Measurements from ENCODE around the gene PGAP3.

Gene PGAP3

GRCh38 chr17:39709998-39710964, 22.4 kb upstream of the PGAP3 start:
- no peak for TF ChIP-seq FOXP2 (optimal IDR thresholded peaks at IDR 0.05; ENCODE audit: control extremely low read depth, extremely low read length, insufficient read depth)
- no peak for TF ChIP-seq POLR2AphosphoS5 (IDR thresholded peaks at IDR 0.05; ENCODE audit: borderline replicate concordance, low read depth, low read length)
- no peak for TF ChIP-seq EZH2 (IDR thresholded peaks at IDR 0.05)
- Histone ChIP-seq H3K4me3 (no peak overlapping the region), H3K27ac (no peak overlapping the region), H3K9me3 (ENCODE audit: low read depth, low read length) (no peaks in the 10 kb centered on the region), H3K9ac (ENCODE audit: insufficient read length) (no peak overlapping the region), H3K36me3 (ENCODE audit: insufficient read depth, low read length) (no peaks in the 10 kb centered on the region; the same call in 1 of the 2 replicates)
- DNase-seq (ENCODE audit: low read depth, low spot score): no peak

DNA sequence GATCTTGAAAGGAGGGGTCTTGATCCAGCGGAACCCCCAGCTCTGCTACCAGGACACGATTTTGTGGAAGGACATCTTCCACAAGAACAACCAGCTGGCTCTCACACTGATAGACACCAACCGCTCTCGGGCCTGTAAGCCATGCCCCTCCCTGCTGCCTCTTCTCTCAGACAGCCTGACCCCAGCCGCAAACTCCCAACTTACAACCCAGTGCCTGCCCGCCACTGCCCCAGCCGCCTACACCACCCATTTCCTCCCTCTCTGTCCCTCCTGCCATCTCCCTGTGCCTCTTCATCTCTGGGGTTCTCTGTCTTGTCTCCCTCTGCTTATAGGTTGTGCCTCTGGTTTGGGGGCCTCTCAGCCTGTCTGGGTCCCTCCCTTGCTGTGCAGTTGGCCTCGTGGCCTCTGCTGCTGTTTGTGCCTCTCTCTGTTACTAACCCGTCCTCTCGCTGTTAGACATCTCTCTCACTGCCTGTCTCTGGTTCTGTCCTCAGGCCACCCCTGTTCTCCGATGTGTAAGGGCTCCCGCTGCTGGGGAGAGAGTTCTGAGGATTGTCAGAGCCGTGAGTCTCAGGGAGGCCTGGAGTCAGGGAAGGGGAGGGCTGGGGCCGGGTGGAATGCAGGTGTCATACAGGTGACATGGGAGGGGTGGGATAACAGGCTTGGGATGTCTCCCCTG, 21.6 kb upstream of the PGAP3 start:
- no peak for TF ChIP-seq FOXP2 (optimal IDR thresholded peaks at IDR 0.05; ENCODE audit: control extremely low read depth, extremely low read length, insufficient read depth)
- DNase-seq (ENCODE audit: low read depth, low spot score): no peak
- Histone ChIP-seq H3K27ac (no peak overlapping the region), H3K9ac (ENCODE audit: insufficient read length) (no peak overlapping the region), H3K36me3 (ENCODE audit: insufficient read depth, low read length) (no peaks in the 10 kb centered on the region; the same call in 1 of the 2 replicates), H3K4me3 (no peak overlapping the region), H3K9me3 (ENCODE audit: low read depth, low read length) (no peaks in the 10 kb centered on the region)

GRCh38 chr17:39706921-39707337, 19.1 kb upstream of the PGAP3 start:
- TF ChIP-seq EZH2 (IDR thresholded peaks at IDR 0.05): no peak
- no peak for TF ChIP-seq FOXP2 (optimal IDR thresholded peaks at IDR 0.05; ENCODE audit: control extremely low read depth, extremely low read length, insufficient read depth)
- TF ChIP-seq POLR2AphosphoS5 (IDR thresholded peaks at IDR 0.05; ENCODE audit: borderline replicate concordance, low read depth, low read length): no peak
- Histone ChIP-seq H3K4me3 (no peak overlapping the region), H3K27ac (no peak overlapping the region), H3K9ac (ENCODE audit: insufficient read length) (no peak overlapping the region), H3K36me3 (ENCODE audit: insufficient read depth, low read length) (no peaks in the 10 kb centered on the region; the same call in 1 of the 2 replicates), H3K9me3 (ENCODE audit: low read depth, low read length) (no peaks in the 10 kb centered on the region)
- no peak for DNase-seq (ENCODE audit: low read depth, low spot score)

DNA sequence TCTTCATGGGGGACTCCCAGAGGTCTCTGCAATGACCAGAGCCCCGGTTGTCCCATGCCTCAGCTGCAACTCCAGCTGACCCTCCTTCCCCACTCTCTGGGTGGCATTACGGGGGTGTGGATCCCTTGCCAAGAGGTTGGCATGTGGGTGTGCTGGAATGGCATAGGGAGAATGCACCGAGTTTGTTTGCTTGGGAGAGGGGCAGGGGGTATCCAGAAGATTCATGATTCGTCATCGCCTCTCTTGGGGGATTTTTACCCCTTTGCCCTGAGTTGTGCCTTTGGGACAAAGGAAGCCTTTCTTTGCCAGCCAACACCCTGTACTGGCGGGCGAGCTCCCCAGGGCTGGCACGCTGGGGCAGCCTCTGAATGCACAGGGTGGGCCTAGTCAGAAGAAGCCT, 18.5 kb upstream of the PGAP3 start:
- TF ChIP-seq EZH2 (IDR thresholded peaks at IDR 0.05) (no peak), POLR2AphosphoS5 (IDR thresholded peaks at IDR 0.05; ENCODE audit: borderline replicate concordance, low read depth, low read length) (no peak), FOXP2 (optimal IDR thresholded peaks at IDR 0.05; ENCODE audit: control extremely low read depth, extremely low read length, insufficient read depth) (no peak)
- no peak overlapping the region for H3K9ac ChIP-seq (ENCODE audit: insufficient read length)
- no peak for DNase-seq (ENCODE audit: low read depth, low spot score)
- H3K36me3 ChIP-seq (ENCODE audit: insufficient read depth, low read length): no peaks in the 10 kb centered on the region; the same call in 1 of the 2 replicates
- H3K9me3 ChIP-seq (ENCODE audit: low read depth, low read length): no peaks in the 10 kb centered on the region
- no peak overlapping the region for H3K27ac ChIP-seq
- H3K4me3 ChIP-seq: no peak overlapping the region

DNA sequence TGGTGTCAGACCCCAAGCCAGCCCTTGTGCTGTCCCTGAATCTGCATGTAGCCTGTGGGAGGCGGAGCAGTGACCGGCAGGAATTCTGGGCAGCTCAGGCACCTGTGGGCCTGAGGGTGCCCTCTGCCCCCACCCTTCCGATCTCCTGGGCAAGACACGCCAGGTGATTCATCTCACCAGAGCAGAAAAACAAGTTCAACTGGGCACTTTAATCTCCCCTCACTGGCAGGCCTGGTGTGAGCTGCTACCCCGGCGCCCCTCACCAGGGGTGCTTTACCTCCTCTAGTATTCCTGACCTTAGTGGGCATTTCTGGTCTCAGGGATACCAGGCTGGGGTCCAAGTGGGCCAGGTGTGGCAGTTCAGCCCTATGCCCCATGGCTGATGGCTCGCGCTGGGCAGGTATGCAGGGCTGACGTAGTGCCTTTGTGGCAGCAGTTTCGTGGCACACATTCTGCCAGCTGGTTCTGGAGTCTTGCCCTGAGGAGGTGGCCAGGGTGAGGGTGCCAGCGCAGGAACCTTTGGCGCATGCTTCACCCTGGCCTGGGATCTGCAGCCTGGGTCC, 18.0 kb upstream of the PGAP3 start:
- H3K36me3 ChIP-seq (ENCODE audit: insufficient read depth, low read length): no peaks in the 10 kb centered on the region; the same call in 1 of the 2 replicates
- TF ChIP-seq EZH2 (IDR thresholded peaks at IDR 0.05) (no peak), FOXP2 (optimal IDR thresholded peaks at IDR 0.05; ENCODE audit: control extremely low read depth, extremely low read length, insufficient read depth) (no peak), POLR2AphosphoS5 (IDR thresholded peaks at IDR 0.05; ENCODE audit: borderline replicate concordance, low read depth, low read length) (no peak)
- no peak overlapping the region for H3K27ac ChIP-seq
- H3K4me3 ChIP-seq: no peak overlapping the region
- no peak for DNase-seq (ENCODE audit: low read depth, low spot score)
- H3K9me3 ChIP-seq (ENCODE audit: low read depth, low read length): no peaks in the 10 kb centered on the region
- H3K9ac ChIP-seq (ENCODE audit: insufficient read length): no peak overlapping the region

GRCh38 chr17:39704821-39705551, 17.1 kb upstream of the PGAP3 start:
- Histone ChIP-seq H3K9ac (ENCODE audit: insufficient read length) (no peak overlapping the region), H3K27ac (no peak overlapping the region), H3K9me3 (ENCODE audit: low read depth, low read length) (no peaks in the 10 kb centered on the region), H3K36me3 (ENCODE audit: insufficient read depth, low read length) (no peaks in the 10 kb centered on the region; the same call in 1 of the 2 replicates), H3K4me3 (no peak overlapping the region)
- DNase-seq (ENCODE audit: low read depth, low spot score): no peak
- TF ChIP-seq FOXP2 (optimal IDR thresholded peaks at IDR 0.05; ENCODE audit: control extremely low read depth, extremely low read length, insufficient read depth): no peak

DNA sequence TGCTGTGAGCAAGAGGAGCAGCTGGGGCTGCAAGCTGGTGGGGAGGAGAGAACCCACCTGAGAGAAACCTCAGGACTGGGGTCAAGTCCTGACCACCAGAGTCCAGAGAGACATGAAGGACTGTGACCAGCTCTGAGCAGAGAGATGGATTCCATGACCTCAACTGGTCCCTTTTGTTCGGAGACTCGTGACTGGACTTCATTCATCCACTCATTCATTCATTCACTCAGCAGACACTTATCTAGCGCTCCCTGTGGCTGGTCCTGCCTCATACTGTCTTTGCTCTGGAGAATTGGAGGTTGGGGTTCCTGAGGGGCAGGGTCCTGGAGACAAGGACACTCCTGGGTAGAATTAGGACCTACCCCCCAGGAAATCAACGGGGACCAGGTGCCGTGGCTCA, 16.1 kb upstream of the PGAP3 start:
- H3K9ac ChIP-seq (ENCODE audit: insufficient read length): no peak overlapping the region
- H3K27ac ChIP-seq: no peak overlapping the region
- TF ChIP-seq FOXP2 (optimal IDR thresholded peaks at IDR 0.05; ENCODE audit: control extremely low read depth, extremely low read length, insufficient read depth): no peak
- TF ChIP-seq EZH2 (IDR thresholded peaks at IDR 0.05): no peak
- no peak for TF ChIP-seq POLR2AphosphoS5 (IDR thresholded peaks at IDR 0.05; ENCODE audit: borderline replicate concordance, low read depth, low read length)
- no peaks in the 10 kb centered on the region for H3K9me3 ChIP-seq (ENCODE audit: low read depth, low read length)
- no peak overlapping the region for H3K4me3 ChIP-seq
- no peak for DNase-seq (ENCODE audit: low read depth, low spot score)
- H3K36me3 ChIP-seq (ENCODE audit: insufficient read depth, low read length): no peaks in the 10 kb centered on the region; the same call in 1 of the 2 replicates

Measured in SK-N-MC (cell line).